SU-DHL-6 (cell line): Measurements from ENCODE around the gene PTGER4.
A peak's percentile ranks its signal among the peaks of the same experiment; 100 is the strongest.

Source experiments
- H2AFZ ChIP-seq: fragments of 200-600 bp; sonication (generic); 2 replicates; pipeline ENCODE4 v1.6.1; 2014; ENCODE audit warnings: low read depth, mild to moderate bottlenecking, moderate library complexity, mixed read lengths, antibody characterized with exemption, low read length; ENCODE audit not compliant: severe bottlenecking
- H3F3A ChIP-seq: fragments of 200-600 bp; shearing (Covaris generic); 2 replicates; pipeline ENCODE4 v1.6.0; 2016; ENCODE audit warnings: antibody characterized with exemption, mild to moderate bottlenecking; ENCODE audit not compliant: insufficient read depth
- H3K27ac ChIP-seq: fragments of 200-600 bp; sonication (generic); 2 replicates; pipeline ENCODE4 v1.5.1; 2016; ENCODE audit warnings: low read depth, mild to moderate bottlenecking, low read length, moderate library complexity, mixed read lengths
- H3K27me3 ChIP-seq: fragments of 200-600 bp; sonication (generic), shearing (Covaris generic); 2 replicates; pipeline ENCODE4 v1.6.0; 2014; ENCODE audit warnings: mild to moderate bottlenecking, low read length
- H3K36me3 ChIP-seq: fragments of 200-600 bp; sonication (generic); 2 replicates; pipeline ENCODE4 v1.6.1; 2014; ENCODE audit warnings: mild to moderate bottlenecking, low read length, mixed read lengths
- H3K4me2 ChIP-seq: fragments of 300-600, 200-600 bp; shearing (Covaris generic), sonication (generic); 2 replicates; pipeline ENCODE4 v1.6.0; 2014; ENCODE audit warnings: low read length, low read depth, mild to moderate bottlenecking; ENCODE audit not compliant: poor library complexity, severe bottlenecking
- H3K4me3 ChIP-seq: fragments of 200-600 bp; sonication (generic); 2 replicates; pipeline ENCODE4 v1.5.1; 2014; ENCODE audit warnings: antibody characterized with exemption, low read length, mild to moderate bottlenecking, mixed read lengths; ENCODE audit not compliant: insufficient read depth, poor library complexity, severe bottlenecking
- H3K79me2 ChIP-seq: fragments of 200-600 bp; sonication (generic); 2 replicates; pipeline ENCODE4 v1.6.1; 2014; ENCODE audit warnings: mild to moderate bottlenecking, low read length, moderate library complexity; ENCODE audit not compliant: insufficient read depth
- H3K9ac ChIP-seq: fragments of 200-600 bp; sonication (generic); 2 replicates; pipeline ENCODE4 v1.7.0; 2014; ENCODE audit warnings: mild to moderate bottlenecking, low read length
- H3K9me2 ChIP-seq: fragments of 200-600 bp; sonication (generic); replicated peaks from 2 replicates; pipeline ENCODE4 v1.6.1; 2014; ENCODE audit warnings: low read length; ENCODE audit not compliant: insufficient read depth
- H3K9me3 ChIP-seq: fragments of 200-600 bp; sonication (generic); 2 replicates; pipeline ENCODE4 v1.6.1; 2014; ENCODE audit warnings: low read length, mixed read lengths; ENCODE audit not compliant: insufficient read depth
- H4K20me1 ChIP-seq: fragments of 200-600 bp; sonication (generic); 2 replicates; pipeline ENCODE4 v1.6.1; 2014; ENCODE audit warnings: low read depth, mild to moderate bottlenecking, antibody characterized with exemption, low read length, moderate library complexity, mixed read lengths
- CTCF ChIP-seq: fragments of 200-600 bp; sonication (generic); IDR thresholded peaks from one replicate; pipeline ENCODE4 v1.5.1; 2017; ENCODE audit warnings: antibody characterized with exemption, mild to moderate bottlenecking, low read length, moderate library complexity; ENCODE audit not compliant: insufficient read depth, poor library complexity, severe bottlenecking
- EZH2phosphoT487 ChIP-seq: fragments of 200-600 bp; sonication (generic), shearing (Covaris generic); conservative IDR thresholded peaks from 2 replicates; pipeline ENCODE4 v1.6.1; 2018; ENCODE audit warnings: mild to moderate bottlenecking, antibody characterized with exemption, low read length, moderate library complexity, mixed read lengths

The PTGER4 gene

DNA sequence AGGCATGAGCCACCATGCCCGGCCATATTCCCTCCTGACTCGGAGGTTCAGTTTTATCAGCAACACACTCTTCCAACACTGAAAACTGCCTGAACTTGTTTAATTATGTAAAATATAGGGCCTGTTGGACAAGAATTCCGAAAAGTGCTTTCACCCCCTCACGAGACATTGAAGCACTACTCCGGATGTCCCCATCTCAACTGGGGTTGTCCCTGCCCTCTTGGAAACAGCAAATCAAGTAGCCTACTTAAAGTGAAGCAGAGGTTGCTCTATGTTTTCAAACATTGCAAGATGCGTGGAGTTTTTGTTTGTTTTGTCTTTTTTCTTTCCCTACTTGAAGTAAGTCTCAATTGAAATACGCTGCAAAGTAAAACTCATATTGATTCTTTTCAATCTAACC, 7.6 kb downstream of the PTGER4 start:
- Histone ChIP-seq H3K79me2 (no peaks in the 10 kb centered on the region), H3K9ac (no peak overlapping the region), H3K4me2 (no peak overlapping the region), H3K27me3 (no peaks in the 10 kb centered on the region), H3K9me3 (no peaks in the 10 kb centered on the region), H3K27ac (no peak overlapping the region), H3K36me3 (no peaks in the 10 kb centered on the region), H2AFZ (no peak overlapping the region), H3K4me3 (no peak overlapping the region), H3K9me2 (no peaks in the 10 kb centered on the region), H3F3A (peaks cover 4% of the 10 kb centered on the region; the same call in 1 of the 2 replicates), H4K20me1 (no peaks in the 10 kb centered on the region)
- no peak for TF ChIP-seq EZH2phosphoT487
- no peak for TF ChIP-seq CTCF

DNA sequence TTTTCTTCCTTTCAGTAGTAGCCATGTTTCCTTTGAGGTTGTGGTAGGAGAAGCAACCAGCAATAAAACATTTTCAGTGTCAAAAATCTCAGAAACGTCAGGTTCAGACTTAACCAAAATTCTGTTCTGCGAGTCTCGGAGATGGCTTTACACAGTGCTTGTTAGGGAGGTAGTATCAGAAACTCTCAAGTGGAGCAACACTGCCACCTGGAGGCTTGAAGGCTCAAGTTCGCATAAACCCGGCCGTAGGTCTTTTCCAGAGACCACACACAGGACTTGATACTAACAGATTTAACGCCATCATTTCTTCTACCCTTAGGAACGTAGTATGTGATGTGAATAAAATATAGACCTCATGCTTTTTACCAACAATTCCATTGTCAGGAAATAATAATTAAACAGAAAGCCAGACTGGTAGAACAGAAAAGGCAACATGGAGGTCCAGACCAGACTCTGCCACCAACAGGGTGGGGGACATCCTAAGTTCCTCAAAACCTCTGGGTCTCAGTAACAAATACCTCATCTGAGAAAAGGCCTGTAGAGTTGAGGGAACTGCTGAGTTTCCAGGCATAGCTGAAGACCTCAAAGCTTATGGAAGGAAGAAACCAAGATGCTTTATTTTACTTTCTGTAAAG, 8.5 kb downstream of the PTGER4 start:
- Histone ChIP-seq H3K4me3 (no peak overlapping the region), H3K4me2 (no peak overlapping the region), H3F3A (no peaks in the 10 kb centered on the region), H2AFZ (no peak overlapping the region), H3K79me2 (no peaks in the 10 kb centered on the region), H3K36me3 (no peaks in the 10 kb centered on the region), H3K9ac (no peak overlapping the region), H3K27ac (no peak overlapping the region), H3K27me3 (no peaks in the 10 kb centered on the region), H4K20me1 (no peaks in the 10 kb centered on the region), H3K9me2 (no peaks in the 10 kb centered on the region), H3K9me3 (no peaks in the 10 kb centered on the region)
- TF ChIP-seq EZH2phosphoT487, result no peak
- peak; percentile 62 for TF ChIP-seq CTCF

DNA sequence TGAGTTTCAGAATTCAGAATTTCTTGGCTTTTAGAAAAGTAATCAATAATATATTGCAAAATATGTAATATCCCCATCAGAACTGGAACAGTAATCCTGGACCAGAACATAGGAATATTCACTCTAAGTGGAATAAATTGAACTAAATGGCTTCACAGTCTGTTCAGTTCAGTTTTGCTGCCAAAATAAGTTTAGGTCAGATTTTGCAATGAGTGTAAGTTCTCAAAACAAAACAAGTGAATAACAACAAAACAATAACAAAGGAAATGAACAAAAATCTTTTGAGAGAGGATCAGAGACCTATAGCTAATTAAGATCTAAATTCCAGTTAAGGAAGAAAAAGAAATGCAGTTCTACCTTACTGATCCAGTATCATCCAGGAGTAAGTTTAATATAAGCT, 9.3 kb downstream of the PTGER4 start:
- Histone ChIP-seq H4K20me1 (no peaks in the 10 kb centered on the region), H3K4me2 (no peak overlapping the region), H3K9me2 (no peaks in the 10 kb centered on the region), H3K9ac (no peak overlapping the region), H2AFZ (no peak overlapping the region), H3K79me2 (no peaks in the 10 kb centered on the region), H3K27ac (no peak overlapping the region), H3K36me3 (no peaks in the 10 kb centered on the region), H3K9me3 (no peaks in the 10 kb centered on the region), H3F3A (no peaks in the 10 kb centered on the region), H3K4me3 (no peak overlapping the region), H3K27me3 (no peaks in the 10 kb centered on the region)
- TF ChIP-seq CTCF (no peak), EZH2phosphoT487 (no peak)
